T-cell (primary cell): Measurements from ENCODE around the gene CNNM3. TPM values are rescaled to one million over a fixed set of nuclear protein-coding genes. Genes with fewer than 3 reads are reported as not detected.

Source experiments
- ATAC-seq, 4 experiments: fragments of 200-7000 bp in 3 of 4; fragments of 150-1000 bp in 1 of 4; cut with Tn5 transposase; replicated peaks in 1 of 4; 1 replicate in 3 of 4; 2 replicates in 1 of 4; pipeline ENCODE4 v1.10.0; 2021; ENCODE audit warnings: moderate library complexity in 3 of 4, mild to moderate bottlenecking in 2 of 4, moderate number of reproducible peaks in 1 of 4
- CTCF ChIA-PET, 2 donors: fragments of 300-600 bp; sonication (Branson Sonifier 250); formaldehyde crosslinking; loops; one replicate each; lab custom pipeline; 2022; ENCODE audit warnings: antibody characterized with exemption in 2 of 2; lab: Charles Lee
- POLR2A ChIA-PET, 2 donors: fragments of 300-600 bp; sonication (Branson Sonifier 250); formaldehyde crosslinking; loops; one replicate each; lab custom pipeline; 2022; ENCODE audit warnings: antibody characterized with exemption in 2 of 2; lab: Charles Lee
- DNase-seq, 35 experiments: peaks; one replicate each; pipeline versions ENCODE4 v3.0.0 to v3.0.0-alpha.2; 2013 to 2023
- H3K27ac ChIP-seq: one replicate; pipeline ENCODE4 v1.5.1; 2013; ENCODE audit warnings: low read length
- H3K27me3 ChIP-seq, 2 experiments: replicated peaks in 1 of 2; 1 replicate in 1 of 2; 2 replicates in 1 of 2; pipeline versions ENCODE4 v1.6.1 to v1.7.0; 2013; ENCODE audit warnings: low read length in 1 of 2, mixed read lengths in 1 of 2; ENCODE audit not compliant: control insufficient read depth in 2 of 2, insufficient read depth in 2 of 2; ENCODE audit errors: extremely low read depth in 1 of 2
- H3K36me3 ChIP-seq, 2 donors: 1 replicate in 1 of 2; 2 replicates in 1 of 2; pipeline versions ENCODE4 v1.6.1 to v1.7.0; 2013; ENCODE audit warnings: low read length in 1 of 2; ENCODE audit not compliant: control insufficient read depth in 2 of 2, insufficient read depth in 1 of 2; ENCODE audit errors: extremely low read depth in 1 of 2
- H3K4me1 ChIP-seq, 2 experiments: 1 replicate in 1 of 2; 2 replicates in 1 of 2; pipeline versions ENCODE4 v1.6.1 to v1.7.0; 2013; ENCODE audit warnings: low read length in 2 of 2, mixed read lengths in 1 of 2; ENCODE audit not compliant: insufficient read depth in 2 of 2, control insufficient read depth in 1 of 2; ENCODE audit errors: extremely low read depth in 1 of 2
- H3K4me3 ChIP-seq, 2 donors: 1 replicate in 1 of 2; 2 replicates in 1 of 2; pipeline versions ENCODE4 v1.5.1 to v1.7.0; 2013; ENCODE audit warnings: mild to moderate bottlenecking in 2 of 2, low read length in 1 of 2, moderate library complexity in 1 of 2; ENCODE audit not compliant: control insufficient read depth in 1 of 2; ENCODE audit errors: extremely low read depth in 1 of 2
- H3K9me3 ChIP-seq: 2 replicates; pipeline ENCODE4 v1.7.0; 2013
- H3K27ac Mint-ChIP-seq, 2 donors: one replicate each; pipeline ENCODE4 v1.8.0; 2020 to 2021; ENCODE audit warnings: mild to moderate bottlenecking in 2 of 2, mixed read lengths in 2 of 2
- H3K27me3 Mint-ChIP-seq, 2 donors: one replicate each; pipeline ENCODE4 v1.8.0; 2021 to 2022; ENCODE audit warnings: mixed read lengths in 2 of 2
- H3K36me3 Mint-ChIP-seq: one replicate; pipeline ENCODE4 v1.8.0; 2021; ENCODE audit warnings: mixed read lengths
- H3K4me1 Mint-ChIP-seq, 3 donors: one replicate each; pipeline ENCODE4 v1.8.0; 2020 to 2022; ENCODE audit warnings: mixed read lengths in 3 of 3, mild to moderate bottlenecking in 1 of 3
- H3K4me3 Mint-ChIP-seq, 3 donors: one replicate each; pipeline ENCODE4 v1.8.0; 2020 to 2022; ENCODE audit warnings: mild to moderate bottlenecking in 3 of 3, mixed read lengths in 3 of 3, moderate library complexity in 3 of 3
- H3K9me3 Mint-ChIP-seq, 3 donors: one replicate each; pipeline ENCODE4 v1.8.0; 2020 to 2022; ENCODE audit warnings: mixed read lengths in 3 of 3
- WGBS: methylation state at CpG from one replicate; pipeline ENCODE4 v1.1.5; 2013; ENCODE audit warnings: missing lambda C conversion rate; ENCODE audit not compliant: insufficient coverage; 5-methylcytosine and 5-hydroxymethylcytosine counted together
- total RNA-seq, 35 experiments: library from RNA in 6 of 35; stranded (reverse) in 6 of 35; fragments of 120-200 nt in 1 of 35; gene quantifications; one replicate each; pipeline versions ENCODE4 v1.2.1 to v1.2.4 and lab custom pipeline; 2013 to 2026

The CNNM3 gene
- total RNA-seq, 5 donors from 2014 or later (not counting 1 experiment from before 2014, with no cell fraction given), result 44.2 to 55.3 (median 48.0) TPM

GRCh38 chr2:96880891-96881273 is 64.8 kb downstream of the CNNM3 start:
- CTCF ChIA-PET, result no interaction called here
- no peak for ATAC-seq
- Histone ChIP-seq H3K36me3 (no peaks in the 10 kb centered on the region), H3K27ac (no peak overlapping the region), H3K4me1 (peaks cover 0 to 7% of the 10 kb centered on the region in 2 experiments), H3K27me3 (peaks cover 0 to 6% of the 10 kb centered on the region in 2 experiments), H3K4me3 (no peak overlapping the region), H3K9me3 (no peaks in the 10 kb centered on the region)
- H3K27me3 Mint-ChIP-seq, result no peaks in the 10 kb centered on the region
- no peak overlapping the region for H3K27ac Mint-ChIP-seq
- POLR2A ChIA-PET, result no interaction called here
- no peaks in the 10 kb centered on the region for H3K9me3 Mint-ChIP-seq
- H3K36me3 Mint-ChIP-seq, result no peaks in the 10 kb centered on the region
- no peak overlapping the region for H3K4me3 Mint-ChIP-seq
- H3K4me1 Mint-ChIP-seq, result no peaks in the 10 kb centered on the region
- WGBS, result 81% methylated on average over 5 of the region's 6 CpGs
- no peak for DNase-seq

GRCh38 chr2:96881349-96882195 is 65.5 kb downstream of the CNNM3 start:
- Histone ChIP-seq H3K4me1 (peaks cover 0 to 3% of the 10 kb centered on the region in 2 experiments), H3K36me3 (no peaks in the 10 kb centered on the region), H3K4me3 (no peak overlapping the region), H3K27me3 (peaks cover 0 to 6% of the 10 kb centered on the region in 2 experiments), H3K9me3 (no peaks in the 10 kb centered on the region), H3K27ac (no peak overlapping the region)
- Mint-ChIP-seq H3K27me3 (no peaks in the 10 kb centered on the region), H3K27ac (no peak overlapping the region), H3K9me3 (no peaks in the 10 kb centered on the region), H3K4me3 (no peak overlapping the region), H3K4me1 (peaks cover 0 to 3% (median 0%) of the 10 kb centered on the region in 3 donors), H3K36me3 (no peaks in the 10 kb centered on the region)
- ATAC-seq (no peak), DNase-seq (no peak)
- no CpG with 5 or more reads among the region's 10 CpGs for WGBS
- ChIA-PET POLR2A (no interaction called here), CTCF (no interaction called here)

DNA sequence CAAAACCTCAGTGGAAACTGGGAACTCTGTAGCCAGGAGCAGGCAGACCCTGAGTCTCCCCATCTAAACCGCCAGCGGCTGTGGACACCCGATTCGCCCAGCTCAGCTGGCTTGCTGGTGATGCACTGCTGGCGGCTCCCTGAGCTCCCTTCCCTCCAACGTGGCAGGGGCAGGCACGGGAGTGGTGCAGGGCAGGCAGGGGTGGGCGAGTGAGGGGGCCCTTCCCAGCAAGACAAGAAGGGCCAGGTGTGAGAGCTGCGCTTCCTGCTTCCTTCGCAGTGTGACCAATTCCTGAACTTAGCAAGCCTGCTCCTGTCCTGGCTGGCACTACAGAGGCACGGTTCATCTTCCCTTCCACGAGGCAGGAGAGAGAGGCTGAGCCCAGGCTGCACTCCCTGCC is 66.2 kb downstream of the CNNM3 start:
- ChIA-PET CTCF (no interaction called here), POLR2A (no interaction called here)
- 70% methylated on average over 7 of the region's 12 CpGs for WGBS
- Histone ChIP-seq H3K27me3 (peaks cover 0 to 6% of the 10 kb centered on the region in 2 experiments), H3K9me3 (no peaks in the 10 kb centered on the region), H3K36me3 (no peaks in the 10 kb centered on the region), H3K4me3 (no peak overlapping the region), H3K4me1 (no peaks in the 10 kb centered on the region), H3K27ac (no peak overlapping the region)
- H3K9me3 Mint-ChIP-seq, result no peaks in the 10 kb centered on the region
- no peak for DNase-seq
- H3K27me3 Mint-ChIP-seq, result no peaks in the 10 kb centered on the region
- H3K4me1 Mint-ChIP-seq, result peaks cover under 1 to 4% (median 2%) of the 10 kb centered on the region in 3 donors
- ATAC-seq, result no peak
- H3K27ac Mint-ChIP-seq, result no peak overlapping the region
- H3K4me3 Mint-ChIP-seq, result no peak overlapping the region
- no peaks in the 10 kb centered on the region for H3K36me3 Mint-ChIP-seq

DNA sequence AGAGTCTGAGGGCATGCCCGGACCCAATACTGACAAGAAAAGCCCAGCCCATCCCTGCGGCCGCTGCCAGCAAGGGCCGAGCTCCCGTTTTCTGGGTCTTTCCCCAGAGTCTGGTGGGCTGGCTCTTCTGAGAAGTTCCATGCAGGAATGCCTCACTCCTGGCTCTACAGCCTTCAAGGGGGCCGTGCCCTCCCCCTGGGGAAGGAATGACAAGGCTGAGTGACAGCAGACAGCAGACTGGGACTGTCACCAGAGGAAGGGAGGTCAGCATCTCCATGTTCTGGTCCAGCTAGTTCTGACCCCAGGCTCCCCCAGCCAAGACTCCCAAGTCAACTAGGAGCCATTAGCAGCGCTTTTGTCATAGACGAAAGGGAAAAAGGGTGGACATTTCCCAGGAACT is 66.8 kb downstream of the CNNM3 start:
- 87% methylated on average over 8 of the region's 8 CpGs for WGBS
- Histone ChIP-seq H3K27me3 (peaks cover 0 to 6% of the 10 kb centered on the region in 2 experiments), H3K9me3 (no peaks in the 10 kb centered on the region), H3K36me3 (no peaks in the 10 kb centered on the region), H3K4me1 (peaks cover 0 to 3% of the 10 kb centered on the region in 2 experiments), H3K27ac (no peak overlapping the region), H3K4me3 (no peak overlapping the region)
- ChIA-PET POLR2A (no interaction called here), CTCF (no interaction called here)
- Mint-ChIP-seq H3K27ac (no peak overlapping the region), H3K27me3 (no peaks in the 10 kb centered on the region), H3K36me3 (no peaks in the 10 kb centered on the region), H3K4me3 (no peak overlapping the region), H3K4me1 (peaks cover 5 to 9% (median 7%) of the 10 kb centered on the region in 3 donors), H3K9me3 (no peaks in the 10 kb centered on the region)
- no peak for ATAC-seq
- DNase-seq, result no peak

GRCh38 chr2:96883306-96883705 is 67.2 kb downstream of the CNNM3 start:
- Histone ChIP-seq H3K36me3 (no peaks in the 10 kb centered on the region), H3K27ac (no peak overlapping the region), H3K4me1 (peaks cover 3 to 7% of the 10 kb centered on the region in 2 experiments), H3K4me3 (no peak overlapping the region), H3K9me3 (no peaks in the 10 kb centered on the region), H3K27me3 (peaks cover 0 to 6% of the 10 kb centered on the region in 2 experiments)
- ChIA-PET CTCF (no interaction called here), POLR2A (no interaction called here)
- Mint-ChIP-seq H3K9me3 (no peaks in the 10 kb centered on the region), H3K4me3 (no peak overlapping the region), H3K27me3 (no peaks in the 10 kb centered on the region), H3K27ac (no peak overlapping the region), H3K36me3 (no peaks in the 10 kb centered on the region), H3K4me1 (peaks cover 9 to 13% (median 11%) of the 10 kb centered on the region in 3 donors)
- 87% methylated on average over 4 of the region's 9 CpGs for WGBS
- ATAC-seq (no peak), DNase-seq (no peak)
